K562 (cell line): ENCODE results near the gene LRP4. TPM values are rescaled to one million over a fixed set of nuclear protein-coding genes. Genes with fewer than 3 reads are reported as not detected.

Experiments
- ATF4 ChIP-seq: fragments of 450-650 bp; formaldehyde crosslinking; IDR thresholded peaks from 2 replicates; pipeline ENCODE4 v1.4.0; 2022; ENCODE audit warnings: mild to moderate bottlenecking, moderate library complexity
- COPS2 ChIP-seq: fragments of 450-650 bp; conservative IDR thresholded peaks from 2 replicates; pipeline ENCODE4 v1.6.1; 2016; ENCODE audit warnings: mild to moderate bottlenecking, moderate library complexity
- DACH1 ChIP-seq: fragments of 450-650 bp; IDR thresholded peaks from 2 replicates; pipeline ENCODE4 v1.6.1; 2018; ENCODE audit not compliant: partially characterized antibody
- EP400 ChIP-seq: fragments of 450-650 bp; IDR thresholded peaks from 2 replicates; pipeline ENCODE4 v1.6.1; 2017; ENCODE audit warnings: antibody characterized with exemption, mild to moderate bottlenecking, moderate library complexity
- MYNN ChIP-seq, 2 experiments: sonication (generic); formaldehyde crosslinking in 1 of 2; IDR thresholded peaks; 2 replicates each; pipeline versions ENCODE4 v1.5.0 to v1.6.1; 2016 to 2020; ENCODE audit warnings: antibody characterized with exemption in 1 of 2, missing genetic modification reagents in 1 of 2
- NCOR1 ChIP-seq: fragments of 450-650 bp; IDR thresholded peaks from 2 replicates; pipeline ENCODE4 v1.6.1; 2016; ENCODE audit warnings: mild to moderate bottlenecking, moderate library complexity
- NFIX ChIP-seq: fragments of 250-450 bp; sonication (Bioruptor Pico); IDR thresholded peaks from 2 replicates; pipeline ENCODE4 v1.4.0; 2020; ENCODE audit warnings: low read depth, mild to moderate bottlenecking, moderate library complexity
- SMARCA4 ChIP-seq: fragments of 450-650 bp; IDR thresholded peaks from 2 replicates; pipeline ENCODE4 v1.6.1; 2016
- TCF3 ChIP-seq: sonication (generic); formaldehyde crosslinking; IDR thresholded peaks from 2 replicates; pipeline ENCODE4 v1.4.0; 2020; ENCODE audit warnings: mild to moderate bottlenecking, missing genetic modification reagents
- TRIM24 ChIP-seq, 2 experiments: fragments of 450-650 bp; IDR thresholded peaks; 2 replicates each; pipeline ENCODE4 v1.6.1; 2016
- ZKSCAN3 ChIP-seq: fragments of 250-450 bp; sonication (Bioruptor Pico); IDR thresholded peaks from 2 replicates; pipeline ENCODE4 v1.4.0; 2020
- ZNF324 ChIP-seq: fragments of 250-450 bp; sonication (Bioruptor Pico); IDR thresholded peaks from 2 replicates; pipeline ENCODE4 v1.4.0; 2020; ENCODE audit warnings: mild to moderate bottlenecking
- ZNF408 ChIP-seq: fragments of 250-450 bp; sonication (Bioruptor Pico); IDR thresholded peaks from 2 replicates; pipeline ENCODE4 v1.4.0; 2020; ENCODE audit warnings: low read depth, mild to moderate bottlenecking, moderate library complexity
- ZNF512 ChIP-seq: IDR thresholded peaks from 2 replicates; pipeline ENCODE4 v1.6.1; 2016; ENCODE audit warnings: missing genetic modification characterization, missing compliant biosample characterization
- polyA plus RNA-seq, 8 experiments: library from polyadenylated mRNA; depleted of rRNA in 4 of 8; stranded (reverse) in 5 of 8; unstranded in 3 of 8; fragments of >200 nt; fragmentation: Nextera tagmentation in 2 of 8; fragmentation: Illumina TruSeq in 1 of 8; extraction: Ambion mirVana in 2 of 8; extraction: Trizol in 1 of 8; gene quantifications; 2 replicates each; pipeline versions ENCODE4 v1.2.1 to v1.2.3, GENCODE V29; 2011 to 2014; ENCODE audit warnings: inconsistent platforms in 1 of 8, missing spikeins in 1 of 8
- total RNA-seq, 7 experiments: library from RNA; depleted of rRNA in 6 of 7; stranded (reverse); fragments of >200 nt in 6 of 7; fragmentation: Illumina TruSeq in 2 of 7; extraction: Trizol in 2 of 7; gene quantifications; 2 replicates each; pipeline versions ENCODE4 v1.2.1 to v1.2.3, GENCODE V29; 2011 to 2021; ENCODE audit warnings: low replicate concordance in 1 of 7
- TF ChIP-seq, protein P1 (sequence below): fragments of 250-450 bp; sonication (Bioruptor Pico); IDR thresholded peaks from 2 replicates; pipeline ENCODE4 v1.4.0; 2020

LRP4 gene
- total and polyA plus RNA-seq, 9 of the 15 experiments (the other 6 are each of a cell fraction or from before 2014, with no cell fraction given) = 0.04 to 0.54 (median 0.10) TPM

- TF ChIP-seq NCOR1 (peak; percentile 56), NFIX (no peak), SMARCA4 (peak; percentile 86), MYNN (IDR thresholded peaks at IDR 0.05) (no peak), MYNN (CRISPR knock-in tag; IDR thresholded peaks at IDR 0.05) (no peak), TRIM24 (IDR thresholded peaks at IDR 0.05) (no peak), ZNF408 (CRISPR knock-in tag) (no peak), DACH1 (peak; percentile 33), COPS2 (no peak), EP400 (no peak), ZKSCAN3 (CRISPR knock-in tag) (no peak), ZNF324 (CRISPR knock-in tag) (no peak), ZNF512 (tag) (no peak), TCF3 (CRISPR knock-in tag) (peak; percentile 78), ATF4 (CRISPR knock-in tag) (no peak)
- TF ChIP-seq, protein P1, sequence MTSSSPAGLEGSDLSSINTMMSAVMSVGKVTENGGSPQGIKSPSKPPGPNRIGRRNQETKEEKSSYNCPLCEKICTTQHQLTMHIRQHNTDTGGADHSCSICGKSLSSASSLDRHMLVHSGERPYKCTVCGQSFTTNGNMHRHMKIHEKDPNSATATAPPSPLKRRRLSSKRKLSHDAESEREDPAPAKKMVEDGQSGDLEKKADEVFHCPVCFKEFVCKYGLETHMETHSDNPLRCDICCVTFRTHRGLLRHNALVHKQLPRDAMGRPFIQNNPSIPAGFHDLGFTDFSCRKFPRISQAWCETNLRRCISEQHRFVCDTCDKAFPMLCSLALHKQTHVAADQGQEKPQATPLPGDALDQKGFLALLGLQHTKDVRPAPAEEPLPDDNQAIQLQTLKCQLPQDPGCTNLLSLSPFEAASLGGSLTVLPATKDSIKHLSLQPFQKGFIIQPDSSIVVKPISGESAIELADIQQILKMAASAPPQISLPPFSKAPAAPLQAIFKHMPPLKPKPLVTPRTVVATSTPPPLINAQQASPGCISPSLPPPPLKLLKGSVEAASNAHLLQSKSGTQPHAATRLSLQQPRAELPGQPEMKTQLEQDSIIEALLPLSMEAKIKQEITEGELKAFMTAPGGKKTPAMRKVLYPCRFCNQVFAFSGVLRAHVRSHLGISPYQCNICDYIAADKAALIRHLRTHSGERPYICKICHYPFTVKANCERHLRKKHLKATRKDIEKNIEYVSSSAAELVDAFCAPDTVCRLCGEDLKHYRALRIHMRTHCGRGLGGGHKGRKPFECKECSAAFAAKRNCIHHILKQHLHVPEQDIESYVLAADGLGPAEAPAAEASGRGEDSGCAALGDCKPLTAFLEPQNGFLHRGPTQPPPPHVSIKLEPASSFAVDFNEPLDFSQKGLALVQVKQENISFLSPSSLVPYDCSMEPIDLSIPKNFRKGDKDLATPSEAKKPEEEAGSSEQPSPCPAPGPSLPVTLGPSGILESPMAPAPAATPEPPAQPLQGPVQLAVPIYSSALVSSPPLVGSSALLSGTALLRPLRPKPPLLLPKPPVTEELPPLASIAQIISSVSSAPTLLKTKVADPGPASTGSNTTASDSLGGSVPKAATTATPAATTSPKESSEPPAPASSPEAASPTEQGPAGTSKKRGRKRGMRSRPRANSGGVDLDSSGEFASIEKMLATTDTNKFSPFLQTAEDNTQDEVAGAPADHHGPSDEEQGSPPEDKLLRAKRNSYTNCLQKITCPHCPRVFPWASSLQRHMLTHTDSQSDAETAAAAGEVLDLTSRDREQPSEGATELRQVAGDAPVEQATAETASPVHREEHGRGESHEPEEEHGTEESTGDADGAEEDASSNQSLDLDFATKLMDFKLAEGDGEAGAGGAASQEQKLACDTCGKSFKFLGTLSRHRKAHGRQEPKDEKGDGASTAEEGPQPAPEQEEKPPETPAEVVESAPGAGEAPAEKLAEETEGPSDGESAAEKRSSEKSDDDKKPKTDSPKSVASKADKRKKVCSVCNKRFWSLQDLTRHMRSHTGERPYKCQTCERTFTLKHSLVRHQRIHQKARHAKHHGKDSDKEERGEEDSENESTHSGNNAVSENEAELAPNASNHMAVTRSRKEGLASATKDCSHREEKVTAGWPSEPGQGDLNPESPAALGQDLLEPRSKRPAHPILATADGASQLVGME = no peak
These were observed 85.7 kb downstream of the LRP4 start (continued) for GRCh38 chr11:46832511-46833214.
